Fibroblast of villous mesenchyme (primary cell): ENCODE results near the gene CNTNAP2. TPM values are rescaled to one million over a fixed set of nuclear protein-coding genes. Genes with fewer than 3 reads are reported as not detected.

Experiments
- DNase-seq: peaks from one replicate; pipeline ENCODE4 v3.0.0-alpha.2; 2010; ENCODE audit warnings: low read depth
- H3K4me3 ChIP-seq: 2 replicates; pipeline ENCODE4 v1.5.1; 2011; ENCODE audit warnings: low read depth, mild to moderate bottlenecking, low read length
- total RNA-seq: library from RNA; depleted of rRNA; stranded (reverse); fragments of >200 nt; gene quantifications from 2 replicates; pipeline ENCODE4 v1.2.3, GENCODE V29; 2012
- TF ChIP-seq, protein P1 (sequence below): IDR thresholded peaks from 2 replicates; pipeline ENCODE4 v1.5.1; 2012; ENCODE audit warnings: low read depth, mild to moderate bottlenecking, low read length; ENCODE audit not compliant: insufficient read depth

Gene CNTNAP2
- total RNA-seq, 1 donor: not detected

DNA sequence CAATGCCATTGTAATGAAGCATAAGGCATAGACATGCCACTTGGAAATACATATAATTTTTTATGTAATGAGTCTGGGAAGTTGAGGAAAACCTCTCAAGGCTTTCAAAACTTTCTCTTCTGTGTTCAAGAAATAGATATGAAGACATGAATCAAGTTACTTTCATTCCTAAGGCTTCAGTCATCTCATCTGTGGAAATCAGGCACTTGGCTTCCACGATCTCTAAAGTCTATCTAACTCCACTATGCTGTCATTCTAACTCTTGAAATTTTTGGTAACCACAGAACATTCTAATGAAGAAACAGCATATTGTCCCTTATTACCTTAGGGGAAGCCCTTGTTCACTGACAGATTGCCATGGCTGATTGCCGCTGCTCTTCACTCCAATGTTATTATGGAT is 242.6 kb downstream of the CNTNAP2 start:
- TF ChIP-seq, protein P1, sequence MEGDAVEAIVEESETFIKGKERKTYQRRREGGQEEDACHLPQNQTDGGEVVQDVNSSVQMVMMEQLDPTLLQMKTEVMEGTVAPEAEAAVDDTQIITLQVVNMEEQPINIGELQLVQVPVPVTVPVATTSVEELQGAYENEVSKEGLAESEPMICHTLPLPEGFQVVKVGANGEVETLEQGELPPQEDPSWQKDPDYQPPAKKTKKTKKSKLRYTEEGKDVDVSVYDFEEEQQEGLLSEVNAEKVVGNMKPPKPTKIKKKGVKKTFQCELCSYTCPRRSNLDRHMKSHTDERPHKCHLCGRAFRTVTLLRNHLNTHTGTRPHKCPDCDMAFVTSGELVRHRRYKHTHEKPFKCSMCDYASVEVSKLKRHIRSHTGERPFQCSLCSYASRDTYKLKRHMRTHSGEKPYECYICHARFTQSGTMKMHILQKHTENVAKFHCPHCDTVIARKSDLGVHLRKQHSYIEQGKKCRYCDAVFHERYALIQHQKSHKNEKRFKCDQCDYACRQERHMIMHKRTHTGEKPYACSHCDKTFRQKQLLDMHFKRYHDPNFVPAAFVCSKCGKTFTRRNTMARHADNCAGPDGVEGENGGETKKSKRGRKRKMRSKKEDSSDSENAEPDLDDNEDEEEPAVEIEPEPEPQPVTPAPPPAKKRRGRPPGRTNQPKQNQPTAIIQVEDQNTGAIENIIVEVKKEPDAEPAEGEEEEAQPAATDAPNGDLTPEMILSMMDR: no peak
- no peak for DNase-seq
- no peak overlapping the region for H3K4me3 ChIP-seq

DNA sequence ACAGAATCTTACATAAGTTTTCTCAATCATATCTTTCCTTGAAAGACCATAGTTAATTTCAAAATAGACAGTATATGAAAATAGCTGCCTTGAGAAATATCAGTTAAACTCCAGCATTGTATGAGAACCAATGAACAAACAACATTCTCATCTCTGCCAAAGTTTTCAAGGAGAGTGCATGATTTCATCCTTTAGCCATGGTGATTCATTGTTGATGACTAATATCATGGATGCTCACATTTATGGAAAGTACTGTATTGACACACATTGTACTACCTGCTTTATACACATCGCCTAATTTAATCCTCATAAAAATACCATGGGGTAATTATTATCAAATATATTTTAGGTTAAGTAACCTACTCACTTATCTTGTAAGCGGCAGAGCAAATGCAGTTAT is 250.3 kb downstream of the CNTNAP2 start:
- no peak overlapping the region for H3K4me3 ChIP-seq
- no peak for DNase-seq
- TF ChIP-seq, protein P1: no peak

DNA sequence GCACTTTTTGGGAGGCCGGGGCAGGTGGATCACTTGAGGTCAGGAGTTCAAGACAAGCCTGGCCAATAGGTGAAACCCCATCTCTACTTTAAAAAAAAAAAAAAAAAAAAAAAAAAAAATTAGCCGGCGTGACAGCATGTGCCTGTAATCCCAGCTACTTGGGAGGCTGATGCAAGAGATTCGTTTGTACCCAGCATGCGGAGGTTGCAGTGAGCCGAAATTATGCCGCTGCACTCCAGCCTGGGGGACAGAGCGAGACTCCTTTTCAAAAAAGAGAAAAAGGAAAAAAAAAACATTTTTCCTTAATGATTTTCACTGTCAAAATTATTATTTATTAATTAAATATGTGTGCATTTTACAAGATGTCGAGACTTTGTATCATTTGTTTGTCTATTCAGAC is 253.6 kb downstream of the CNTNAP2 start:
- DNase-seq: no peak
- H3K4me3 ChIP-seq: no peak overlapping the region
- TF ChIP-seq, protein P1: no peak

DNA sequence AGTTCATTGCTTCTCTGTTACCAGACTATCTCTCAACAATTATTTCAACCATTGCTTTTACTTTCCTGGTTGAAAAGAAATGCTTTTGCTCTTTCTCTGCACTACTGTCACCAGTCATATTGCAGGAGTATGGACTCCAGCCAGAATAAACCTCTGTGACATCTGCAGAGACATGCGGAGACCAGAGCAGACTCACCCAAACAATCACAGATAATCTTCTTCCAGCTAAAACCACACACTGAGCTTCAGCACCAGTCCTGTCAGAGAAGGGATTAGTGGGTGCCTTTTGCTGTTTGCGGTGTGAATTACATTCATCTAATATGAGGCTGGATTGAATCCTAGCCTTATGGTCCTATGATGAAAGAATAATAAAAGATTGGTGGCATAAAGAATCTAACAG is 258.6 kb downstream of the CNTNAP2 start:
- H3K4me3 ChIP-seq: no peak overlapping the region
- no peak for DNase-seq
- TF ChIP-seq, protein P1: no peak

DNA sequence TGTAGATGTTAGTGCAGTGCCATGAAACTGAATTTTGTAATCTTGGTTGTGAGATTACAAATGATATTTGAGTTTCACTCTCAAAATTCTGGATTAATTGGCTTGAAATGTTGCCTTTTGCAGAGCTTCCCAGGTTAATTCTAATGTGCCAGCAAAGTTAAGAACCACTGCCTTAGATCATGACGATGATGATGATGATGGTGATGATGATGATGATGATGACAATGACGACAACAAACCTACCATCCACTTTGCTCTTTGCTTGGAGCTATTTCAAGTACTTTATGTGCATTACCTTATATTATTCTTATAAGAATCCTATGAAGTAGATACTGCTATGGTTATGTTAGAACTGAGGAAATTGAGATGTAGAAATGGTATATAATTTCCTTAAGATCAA is 261.6 kb downstream of the CNTNAP2 start:
- H3K4me3 ChIP-seq: no peak overlapping the region
- TF ChIP-seq, protein P1: no peak
- DNase-seq: no peak

DNA sequence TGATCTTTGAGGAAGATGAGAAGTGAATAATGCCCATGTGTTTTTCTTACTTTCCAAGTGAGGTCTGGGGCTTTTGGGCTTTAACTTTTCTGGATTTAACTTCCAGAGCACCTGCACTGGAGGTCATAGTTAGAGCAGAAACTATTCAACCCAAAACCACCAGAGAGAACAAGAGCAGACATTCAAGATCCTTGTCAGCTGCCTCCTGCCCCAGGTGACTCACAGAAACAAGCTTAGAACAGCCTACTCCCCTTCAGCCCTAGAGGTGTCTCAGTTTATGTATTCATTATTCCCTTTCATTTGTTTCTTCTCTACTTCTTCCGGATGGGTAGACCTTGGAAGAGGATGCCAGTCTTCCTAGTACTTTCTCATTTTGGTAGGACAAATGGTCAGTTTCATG is 270.5 kb downstream of the CNTNAP2 start:
- TF ChIP-seq, protein P1: no peak
- H3K4me3 ChIP-seq: no peak overlapping the region
- no peak for DNase-seq

DNA sequence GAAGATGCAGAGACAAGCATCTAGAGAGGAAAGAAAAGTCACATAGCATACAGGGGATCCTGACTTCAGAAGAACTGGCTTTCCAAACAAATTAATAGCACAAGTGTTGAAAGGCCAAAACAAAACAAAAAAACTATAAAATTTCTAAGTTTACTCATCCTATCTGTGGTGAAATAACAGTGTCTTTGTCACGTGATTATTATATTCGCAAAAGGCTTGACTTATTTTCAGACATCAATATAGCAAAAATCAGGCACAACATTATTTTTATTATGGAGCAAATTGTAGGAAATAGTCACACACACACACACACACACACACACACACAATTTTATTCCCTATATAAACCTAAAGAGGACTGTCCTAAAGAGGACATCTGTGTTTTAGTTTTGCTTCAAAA is 272.3 kb downstream of the CNTNAP2 start:
- TF ChIP-seq, protein P1: no peak
- no peak for DNase-seq
- no peak overlapping the region for H3K4me3 ChIP-seq
